Measurements from ENCODE around the gene SLC25A33. TPM values are rescaled to one million over a fixed set of nuclear protein-coding genes. Genes with fewer than 3 reads are reported as not detected.

SLC25A33 gene
- total RNA-seq, 2 experiments from 2014 or later, result 3.5 TPM

GRCh38 chr1:9599741-9600140, 60.5 kb downstream of the SLC25A33 start:
- H3K27me3 Mint-ChIP-seq, result no peaks in the 10 kb centered on the region
- no peak overlapping the region for H3K4me3 Mint-ChIP-seq
- DNase-seq, result no peak
- ChIA-PET POLR2A (no interaction called here), CTCF (interaction anchor here (0.6 to 1.6 kb wide), 3 partner anchors 12 to 846 kb away, joined by 3 to 5 read pairs (median 4); no protein-coding TSS in a partner anchor)
- no peak overlapping the region for H3K27ac Mint-ChIP-seq
- peaks cover 4% of the 10 kb centered on the region for H3K36me3 Mint-ChIP-seq (ENCODE audit: low read depth)
- no peaks in the 10 kb centered on the region for H3K9me3 Mint-ChIP-seq
- H3K4me1 Mint-ChIP-seq, result no peaks in the 10 kb centered on the region

DNA sequence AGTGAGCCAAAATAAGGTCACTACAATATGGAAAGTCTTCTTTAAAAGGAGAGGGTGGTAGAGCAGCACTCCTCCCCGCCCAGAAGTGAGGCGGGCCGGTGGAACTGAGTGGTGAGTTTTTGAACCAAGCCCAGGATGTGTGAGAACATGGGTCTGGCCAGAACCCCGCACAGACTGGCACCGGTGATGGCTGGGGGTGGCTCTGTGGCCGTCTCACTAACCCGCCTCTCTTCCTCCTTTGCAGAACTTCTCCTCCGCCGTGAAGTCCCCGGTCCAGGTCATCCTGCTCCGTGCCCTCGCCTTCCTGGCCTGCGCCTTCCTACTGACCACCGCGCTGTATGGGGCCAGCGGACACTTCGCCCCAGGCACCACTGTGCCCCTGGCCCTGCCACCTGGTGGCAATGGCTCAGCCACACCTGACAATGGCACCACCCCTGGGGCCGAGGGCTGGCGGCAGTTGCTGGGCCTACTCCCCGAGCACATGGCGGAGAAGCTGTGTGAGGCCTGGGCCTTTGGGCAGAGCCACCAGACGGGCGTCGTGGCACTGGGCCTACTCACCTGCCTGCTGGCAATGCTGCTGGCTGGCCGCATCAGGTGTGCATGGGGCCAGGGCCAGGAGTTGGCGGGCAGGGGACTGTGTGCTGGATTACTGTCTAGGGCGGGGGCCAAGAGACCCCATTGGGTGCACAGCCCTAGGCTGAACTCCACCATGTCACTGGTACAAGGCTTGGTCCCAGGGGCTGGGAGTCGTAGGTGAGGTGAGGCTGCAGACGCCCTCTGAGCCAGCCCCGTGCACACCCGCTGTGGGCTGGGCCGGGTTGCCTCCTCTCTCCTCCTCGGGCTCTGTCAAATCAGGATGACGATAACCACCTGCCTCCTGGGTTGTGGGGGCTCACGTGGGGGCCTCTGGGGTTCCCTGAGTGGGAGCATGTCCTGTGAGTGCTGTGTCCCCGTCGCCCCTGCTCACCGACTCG, 61.9 kb downstream of the SLC25A33 start:
- Mint-ChIP-seq H3K36me3 (ENCODE audit: low read depth) (peaks cover 4% of the 10 kb centered on the region), H3K4me1 (no peaks in the 10 kb centered on the region), H3K4me3 (no peak overlapping the region), H3K9me3 (no peaks in the 10 kb centered on the region), H3K27me3 (no peaks in the 10 kb centered on the region), H3K27ac (no peak overlapping the region)
- POLR2A ChIA-PET, result no interaction called here
- CTCF ChIA-PET, result no interaction called here
- DNase-seq, result no peak

GRCh38 chr1:9601942-9602793, 62.9 kb downstream of the SLC25A33 start:
- no peaks in the 10 kb centered on the region for H3K4me1 Mint-ChIP-seq
- no peak overlapping the region for H3K4me3 Mint-ChIP-seq
- DNase-seq, result no peak
- H3K36me3 Mint-ChIP-seq (ENCODE audit: low read depth), result peaks cover 4% of the 10 kb centered on the region
- H3K27ac Mint-ChIP-seq, result no peak overlapping the region
- no peaks in the 10 kb centered on the region for H3K27me3 Mint-ChIP-seq
- ChIA-PET POLR2A (no interaction called here), CTCF (no interaction called here)
- H3K9me3 Mint-ChIP-seq, result no peaks in the 10 kb centered on the region

DNA sequence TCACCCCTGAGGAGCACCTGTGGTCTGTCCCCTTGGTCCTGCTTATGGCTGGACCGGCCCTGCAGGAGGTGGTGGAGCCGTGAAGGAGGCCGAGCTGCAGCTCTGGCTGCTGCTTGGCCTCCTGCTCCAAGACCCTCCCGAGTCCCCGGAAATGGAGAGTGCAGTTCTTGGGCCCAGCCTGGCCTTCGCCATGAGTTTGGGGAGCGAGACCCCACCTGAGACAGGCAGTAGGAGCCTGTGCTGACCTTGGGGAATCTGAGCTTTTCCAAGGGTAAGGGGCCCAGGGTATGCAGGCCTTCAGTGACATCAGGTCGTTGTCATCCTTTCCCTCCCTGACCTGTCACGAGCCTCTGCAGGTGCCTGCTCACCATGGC, 63.5 kb downstream of the SLC25A33 start:
- Mint-ChIP-seq H3K27me3 (no peaks in the 10 kb centered on the region), H3K36me3 (ENCODE audit: low read depth) (peaks cover 2% of the 10 kb centered on the region), H3K9me3 (no peaks in the 10 kb centered on the region), H3K4me3 (no peak overlapping the region), H3K27ac (no peak overlapping the region), H3K4me1 (no peaks in the 10 kb centered on the region)
- CTCF ChIA-PET, result interaction anchor here (1.0 kb wide), 1 partner anchor 231 kb away, joined by 4 read pairs; no protein-coding TSS in a partner anchor
- DNase-seq, result no peak
- POLR2A ChIA-PET, result no interaction called here

DNA sequence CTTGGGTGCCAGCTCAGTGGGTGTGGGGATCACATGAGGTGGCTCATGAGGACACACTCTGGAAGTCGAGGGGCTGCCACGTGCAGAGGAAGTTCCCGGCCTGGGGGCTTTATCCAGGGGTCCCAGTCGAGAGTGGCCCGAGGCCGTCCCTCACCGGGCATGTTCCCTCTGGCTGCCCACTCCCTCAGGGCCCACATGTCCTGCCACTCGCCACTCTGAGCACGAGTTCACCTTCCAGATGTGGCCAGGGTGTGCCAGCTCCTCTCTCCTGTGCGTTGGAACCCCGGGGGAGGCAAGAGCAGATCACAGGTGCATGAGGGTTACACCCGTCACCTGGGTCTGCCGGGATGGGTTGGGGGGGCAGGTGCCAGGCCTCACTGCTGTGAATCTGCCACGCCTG, 64.0 kb downstream of the SLC25A33 start:
- H3K4me3 Mint-ChIP-seq, result no peak overlapping the region
- CTCF ChIA-PET, result interaction anchor here (1.0 to 2.0 kb wide), 2 partner anchors 12 to 230 kb away, joined by 4 to 6 read pairs; no protein-coding TSS in a partner anchor
- H3K9me3 Mint-ChIP-seq, result no peaks in the 10 kb centered on the region
- peaks cover 2% of the 10 kb centered on the region for H3K36me3 Mint-ChIP-seq (ENCODE audit: low read depth)
- POLR2A ChIA-PET, result no interaction called here
- no peaks in the 10 kb centered on the region for H3K4me1 Mint-ChIP-seq
- H3K27ac Mint-ChIP-seq, result peak overlapping the region; percentile 25
- no peak for DNase-seq
- no peaks in the 10 kb centered on the region for H3K27me3 Mint-ChIP-seq

DNA sequence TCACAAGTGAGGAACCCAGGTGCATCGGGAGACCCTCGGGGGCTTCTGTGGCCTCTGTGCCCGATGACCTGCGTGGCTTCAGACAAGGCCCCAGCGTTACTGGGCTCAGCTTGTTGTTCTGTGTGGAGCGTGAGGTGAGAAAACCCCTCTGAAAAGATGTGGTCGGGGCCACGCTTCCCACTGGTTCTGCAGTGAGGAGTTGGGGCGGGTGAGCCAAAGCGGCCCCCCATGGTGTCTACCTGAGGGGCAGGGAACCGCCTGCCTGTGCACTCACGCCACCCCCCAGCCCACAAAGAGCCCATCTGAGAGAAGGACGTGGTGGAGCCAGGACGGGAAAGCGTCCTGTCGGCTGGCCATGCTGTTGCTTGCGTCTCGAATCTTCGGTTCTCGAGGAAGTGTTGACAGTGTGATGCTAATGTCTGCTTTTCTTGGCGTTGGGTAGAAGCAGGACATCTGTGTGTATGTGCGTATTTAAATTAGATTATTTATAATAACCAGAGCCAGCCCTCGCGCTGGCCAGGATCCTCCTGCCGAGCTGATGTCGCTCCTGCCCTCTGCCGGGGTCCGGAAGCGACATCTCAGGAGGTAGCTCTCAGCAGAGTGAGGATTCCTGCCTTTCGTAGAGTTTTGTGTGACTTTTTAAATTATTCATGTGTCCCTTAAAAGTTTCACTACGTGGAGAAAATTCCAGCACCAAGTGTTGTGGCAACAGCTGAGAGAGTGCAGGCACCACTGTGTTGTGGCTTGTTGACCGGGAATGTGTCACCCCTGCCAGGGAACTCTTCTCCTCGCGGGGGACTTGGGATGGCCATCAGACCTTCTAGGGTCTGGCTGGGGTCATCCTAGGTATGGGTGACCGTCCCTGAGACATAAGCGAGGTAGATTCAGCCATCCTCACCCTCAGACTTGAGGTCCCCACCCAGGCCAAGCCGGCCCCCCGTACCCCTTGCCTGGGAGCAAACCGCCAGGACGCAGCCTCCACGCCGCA, 64.8 kb downstream of the SLC25A33 start:
- POLR2A ChIA-PET, result no interaction called here
- H3K4me1 Mint-ChIP-seq, result no peaks in the 10 kb centered on the region
- CTCF ChIA-PET, result interaction anchor here (1.0 to 2.0 kb wide), 2 partner anchors 11 to 230 kb away, joined by 4 to 6 read pairs; no protein-coding TSS in a partner anchor
- DNase-seq, result no peak
- H3K36me3 Mint-ChIP-seq (ENCODE audit: low read depth), result peaks cover 2% of the 10 kb centered on the region
- no peak overlapping the region for H3K4me3 Mint-ChIP-seq
- no peaks in the 10 kb centered on the region for H3K27me3 Mint-ChIP-seq
- peak overlapping the region; percentile 25 for H3K27ac Mint-ChIP-seq
- no peaks in the 10 kb centered on the region for H3K9me3 Mint-ChIP-seq

- no peaks in the 10 kb centered on the region for H3K4me1 Mint-ChIP-seq
These were observed 65.6 kb downstream of the SLC25A33 start for GRCh38 chr1:9604836-9605235.

GRCh38 chr1:9605946-9606455, 66.7 kb downstream of the SLC25A33 start:
- H3K27ac Mint-ChIP-seq, result no peak overlapping the region
- H3K4me3 Mint-ChIP-seq, result no peak overlapping the region
- ChIA-PET POLR2A (no interaction called here), CTCF (no interaction called here)
- no peaks in the 10 kb centered on the region for H3K9me3 Mint-ChIP-seq
- H3K4me1 Mint-ChIP-seq, result no peaks in the 10 kb centered on the region
- no peaks in the 10 kb centered on the region for H3K36me3 Mint-ChIP-seq (ENCODE audit: low read depth)
- H3K27me3 Mint-ChIP-seq, result no peaks in the 10 kb centered on the region
- DNase-seq, result no peak

More at GRCh38 chr1:9604836-9605235, 65.6 kb downstream of the SLC25A33 start:
- no peaks in the 10 kb centered on the region for H3K27me3 Mint-ChIP-seq
- ChIA-PET POLR2A (no interaction called here), CTCF (interaction anchor here (2.0 kb wide), 1 partner anchor 11 kb away, joined by 6 read pairs; no protein-coding TSS in a partner anchor)
- peaks cover 2% of the 10 kb centered on the region for H3K36me3 Mint-ChIP-seq (ENCODE audit: low read depth)
- no peak overlapping the region for H3K27ac Mint-ChIP-seq
- no peak overlapping the region for H3K4me3 Mint-ChIP-seq
- H3K9me3 Mint-ChIP-seq, result no peaks in the 10 kb centered on the region
- no peak for DNase-seq

DNA sequence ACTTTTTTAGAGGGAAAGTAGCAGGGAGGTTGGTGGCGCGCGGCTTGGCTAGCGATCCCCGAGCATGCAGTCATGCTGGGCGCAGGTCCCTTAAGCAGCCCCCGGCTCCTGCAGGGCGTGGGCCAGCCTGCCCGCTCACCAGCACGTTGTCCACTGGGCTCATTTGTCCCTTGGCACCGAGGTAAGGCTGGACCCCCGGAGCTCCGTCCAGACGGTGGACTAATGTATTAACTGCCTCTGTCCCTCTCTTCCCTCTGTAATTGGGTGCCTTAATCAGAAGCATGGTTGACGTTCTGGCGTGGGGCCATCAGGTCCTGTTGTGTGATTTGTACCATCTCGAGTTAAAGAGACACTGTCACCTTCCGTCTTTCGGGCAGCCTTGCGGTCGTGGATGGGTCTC, 67.2 kb downstream of the SLC25A33 start:
- Mint-ChIP-seq H3K9me3 (no peaks in the 10 kb centered on the region), H3K4me1 (no peaks in the 10 kb centered on the region), H3K27me3 (no peaks in the 10 kb centered on the region), H3K4me3 (no peak overlapping the region), H3K27ac (no peak overlapping the region), H3K36me3 (ENCODE audit: low read depth) (no peaks in the 10 kb centered on the region)
- CTCF ChIA-PET, result no interaction called here
- no peak for DNase-seq
- POLR2A ChIA-PET, result no interaction called here

GRCh38 chr1:9606948-9607347, 67.7 kb downstream of the SLC25A33 start:
- Mint-ChIP-seq H3K4me3 (no peak overlapping the region), H3K27me3 (no peaks in the 10 kb centered on the region), H3K36me3 (ENCODE audit: low read depth) (no peaks in the 10 kb centered on the region), H3K9me3 (no peaks in the 10 kb centered on the region), H3K27ac (no peak overlapping the region), H3K4me1 (no peaks in the 10 kb centered on the region)
- CTCF ChIA-PET, result no interaction called here
- no peak for DNase-seq
- POLR2A ChIA-PET, result no interaction called here

DNA sequence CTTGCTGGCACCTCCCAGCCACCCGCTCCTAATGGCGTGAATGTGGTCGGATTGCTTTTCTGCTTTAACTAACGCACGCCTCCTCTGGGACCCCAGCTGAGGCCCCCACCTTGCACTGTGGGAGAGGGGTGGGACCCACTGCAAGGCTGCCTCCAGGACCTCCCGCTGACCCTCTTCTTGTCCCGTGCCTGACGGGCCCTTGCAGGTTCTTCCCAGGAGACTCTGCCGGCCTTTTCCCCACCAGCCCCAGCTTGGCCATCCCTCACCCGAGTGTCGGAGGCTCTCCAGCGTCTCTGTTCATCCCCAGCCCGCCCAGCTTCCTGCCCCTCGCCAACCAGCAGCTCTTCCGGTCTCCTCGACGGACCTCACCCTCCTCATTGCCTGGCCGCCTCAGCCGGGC, 68.1 kb downstream of the SLC25A33 start:
- Mint-ChIP-seq H3K36me3 (ENCODE audit: low read depth) (no peaks in the 10 kb centered on the region), H3K9me3 (no peaks in the 10 kb centered on the region), H3K4me1 (no peaks in the 10 kb centered on the region), H3K27ac (no peak overlapping the region), H3K27me3 (no peaks in the 10 kb centered on the region), H3K4me3 (no peak overlapping the region)
- POLR2A ChIA-PET, result no interaction called here
- no peak for DNase-seq
- CTCF ChIA-PET, result no interaction called here

- H3K27me3 Mint-ChIP-seq, result no peaks in the 10 kb centered on the region
- H3K4me1 Mint-ChIP-seq, result no peaks in the 10 kb centered on the region
- no peak overlapping the region for H3K4me3 Mint-ChIP-seq
- H3K27ac Mint-ChIP-seq, result no peak overlapping the region
- no peaks in the 10 kb centered on the region for H3K9me3 Mint-ChIP-seq
- DNase-seq, result no peak
- H3K36me3 Mint-ChIP-seq (ENCODE audit: low read depth), result peaks cover 2% of the 10 kb centered on the region
- ChIA-PET CTCF (interaction anchor here (0.7 to 2.4 kb wide), 2 partner anchors 17 to 37 kb away, joined by 3 to 6 read pairs; no protein-coding TSS in a partner anchor), POLR2A (no interaction called here)
These were observed 70.7 kb downstream of the SLC25A33 start for GRCh38 chr1:9609998-9610397.
